Common myeloid progenitor, CD34-positive (primary cell): ENCODE measurements around the gene C11orf21.

ENCODE experiments used
- CTCF ChIA-PET: fragments of 350-600 bp; sonication (Branson Sonifier 250); formaldehyde crosslinking; loops from one replicate; lab custom pipeline; 2021; ENCODE audit warnings: antibody characterized with exemption; lab: Charles Lee
- POLR2A ChIA-PET: fragments of 350-600 bp; sonication (Branson Sonifier 250); formaldehyde crosslinking; loops from one replicate; lab custom pipeline; 2021; ENCODE audit warnings: antibody characterized with exemption; lab: Charles Lee
- DNase-seq, 3 donors: peaks; one replicate each; pipeline versions ENCODE4 v3.0.0 to v3.0.0-alpha.2; 2013
- H3K27ac ChIP-seq, 2 experiments: 1 replicate in 1 of 2; 2 replicates in 1 of 2; pipeline ENCODE4 v1.7.0; 2013; ENCODE audit warnings: inconsistent platforms in 2 of 2, low read length in 2 of 2, mild to moderate bottlenecking in 2 of 2, low read depth in 1 of 2, moderate library complexity in 1 of 2; ENCODE audit not compliant: severe bottlenecking in 2 of 2, insufficient read depth in 1 of 2, poor library complexity in 1 of 2
- H3K27me3 ChIP-seq, 5 experiments: replicated peaks in 2 of 5; 1 replicate in 3 of 5; 2 replicates in 2 of 5; pipeline versions ENCODE4 v1.6.1 to v1.7.0; 2013; ENCODE audit warnings: low read length in 4 of 5, mild to moderate bottlenecking in 2 of 5, moderate library complexity in 2 of 5, inconsistent platforms in 1 of 5; ENCODE audit not compliant: insufficient read depth in 5 of 5, control insufficient read depth in 4 of 5
- H3K36me3 ChIP-seq, 4 experiments: 1 replicate in 2 of 4; 2 replicates in 2 of 4; pipeline versions ENCODE4 v1.6.1 to v1.7.0; 2013; ENCODE audit warnings: low read length in 3 of 4, control low read depth in 1 of 4, mild to moderate bottlenecking in 1 of 4; ENCODE audit not compliant: control insufficient read depth in 4 of 4, insufficient read depth in 4 of 4
- H3K4me1 ChIP-seq, 4 experiments: 1 replicate in 3 of 4; 2 replicates in 1 of 4; pipeline versions ENCODE4 v1.6.1 to v1.7.1; 2013; ENCODE audit warnings: low read length in 3 of 4, mild to moderate bottlenecking in 3 of 4, control low read depth in 1 of 4, inconsistent platforms in 1 of 4, moderate library complexity in 1 of 4; ENCODE audit not compliant: control insufficient read depth in 4 of 4, insufficient read depth in 4 of 4; ENCODE audit errors: control extremely low read depth in 1 of 4
- H3K4me3 ChIP-seq, 7 experiments: 1 replicate in 4 of 7; 2 replicates in 3 of 7; pipeline versions ENCODE4 v1.5.1 to v1.7.0; 2013; ENCODE audit warnings: mild to moderate bottlenecking in 7 of 7, low read length in 6 of 7, moderate library complexity in 6 of 7, inconsistent platforms in 2 of 7, low read depth in 2 of 7, control low read depth in 1 of 7; ENCODE audit not compliant: insufficient read depth in 4 of 7, control insufficient read depth in 1 of 7; ENCODE audit errors: extremely low read depth in 1 of 7
- H3K9me3 ChIP-seq, 5 experiments: 1 replicate in 4 of 5; 2 replicates in 1 of 5; pipeline versions ENCODE4 v1.6.1 to v1.7.1; 2013; ENCODE audit warnings: low read length in 4 of 5, mild to moderate bottlenecking in 2 of 5, inconsistent platforms in 1 of 5, low read depth in 1 of 5, moderate library complexity in 1 of 5; ENCODE audit not compliant: control insufficient read depth in 4 of 5, insufficient read depth in 2 of 5; ENCODE audit errors: control extremely low read depth in 1 of 5
- WGBS: methylation state at CpG from one replicate; pipeline ENCODE4 v1.1.5; 2013; ENCODE audit not compliant: insufficient coverage; 5-methylcytosine and 5-hydroxymethylcytosine counted together

C11orf21 gene

DNA sequence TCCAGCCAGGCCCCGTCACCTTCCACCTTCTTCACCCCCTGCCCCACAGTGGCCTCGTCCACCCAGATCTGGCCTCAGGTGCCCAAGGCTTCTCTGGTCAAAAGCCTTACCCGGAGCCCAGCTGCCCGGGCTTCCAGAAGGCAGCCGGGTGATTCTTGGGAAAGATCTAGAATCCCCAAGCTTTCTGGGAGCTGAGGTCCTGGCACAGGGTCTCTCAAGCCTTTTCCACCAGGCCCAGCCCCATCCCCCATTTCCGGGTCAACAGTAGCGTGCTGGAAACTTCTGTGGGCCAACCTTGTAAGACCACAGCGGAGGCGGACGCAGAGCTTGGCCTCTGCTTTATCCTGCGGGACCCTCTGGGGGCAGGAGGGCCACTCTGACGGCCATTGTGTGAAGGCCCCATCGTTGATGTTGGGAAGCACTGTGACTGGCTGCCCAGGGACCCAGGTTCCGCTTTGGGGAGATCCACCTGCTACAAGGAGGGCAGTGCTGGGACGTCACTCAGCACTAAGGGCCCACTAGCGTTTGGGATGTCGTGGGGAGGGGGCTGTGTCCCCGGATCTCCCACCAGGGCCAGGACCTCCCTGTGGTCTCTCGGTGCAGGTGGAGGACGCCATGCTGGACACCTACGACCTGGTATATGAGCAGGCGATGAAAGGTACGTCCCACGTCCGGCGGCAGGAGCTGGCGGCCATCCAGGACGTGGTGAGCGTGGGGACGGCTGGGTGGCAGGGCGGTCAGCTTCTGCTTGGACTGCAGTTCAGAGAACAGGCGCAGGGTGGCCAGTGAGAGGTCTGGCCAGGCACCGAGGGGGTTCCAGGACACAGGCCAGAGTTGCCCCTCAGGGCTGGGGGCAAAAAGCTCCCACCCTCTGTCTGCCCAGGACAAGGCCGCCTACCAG, 11.6 kb upstream of the C11orf21 start:
- WGBS = 95% methylated on average over 31 of the region's 34 CpGs
- Histone ChIP-seq H3K36me3 (peaks cover 0 to 12% (median 3%) of the 10 kb centered on the region in 4 experiments), H3K4me1 (peaks cover 0 to 31% (median 14%) of the 10 kb centered on the region in 4 experiments), H3K27me3 (no peaks in the 10 kb centered on the region), H3K4me3 (no peak overlapping the region), H3K27ac (no peak overlapping the region), H3K9me3 (no peaks in the 10 kb centered on the region)
- no peak for DNase-seq
- ChIA-PET POLR2A (no interaction called here), CTCF (interaction anchor here (1.2 to 2.6 kb wide), 3 partner anchors 7 to 114 kb away, joined by 3 to 15 read pairs (median 3); no protein-coding TSS in a partner anchor)

DNA sequence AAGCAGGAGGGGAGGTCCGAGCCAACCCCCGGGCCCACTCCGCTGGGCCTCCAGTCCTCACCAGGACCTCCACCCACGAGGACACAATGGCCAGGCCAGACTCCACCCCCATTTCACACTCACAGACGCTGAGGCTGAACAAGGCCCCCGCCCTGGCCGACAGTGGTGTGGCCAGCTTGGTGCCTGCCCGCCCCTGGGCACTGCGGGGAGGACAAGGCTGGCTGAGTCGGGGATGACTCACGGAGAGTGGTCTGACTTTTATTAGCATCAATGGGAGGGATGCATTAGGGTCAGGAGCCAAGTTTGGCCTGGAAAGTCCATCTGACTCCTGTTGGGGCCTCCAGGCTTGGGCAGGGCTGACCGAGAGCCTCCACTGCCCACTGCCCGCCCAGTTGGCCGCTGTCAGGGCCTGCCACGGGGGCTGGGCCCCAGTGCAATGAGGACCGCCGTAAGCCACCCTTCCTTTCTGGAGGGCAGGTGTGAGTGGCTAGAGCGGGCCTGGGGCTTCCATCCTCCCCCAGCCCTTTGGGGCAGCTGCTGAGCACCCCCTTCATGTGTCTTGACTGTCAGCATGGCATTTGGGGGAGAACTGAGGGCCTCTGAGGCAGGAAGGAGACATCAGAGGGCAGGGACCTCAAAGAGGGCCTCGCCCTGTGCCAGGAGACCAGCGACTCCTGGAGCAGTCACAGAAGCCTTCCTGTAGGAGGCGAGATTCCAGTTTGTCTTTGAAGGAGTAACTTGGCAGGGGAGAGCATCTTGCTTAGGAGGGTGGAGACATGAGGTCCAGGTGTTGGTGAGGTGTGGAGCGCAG, 10.7 kb upstream of the C11orf21 start:
- Histone ChIP-seq H3K4me1 (peaks cover 0 to 37% (median 20%) of the 10 kb centered on the region in 4 experiments), H3K27me3 (no peaks in the 10 kb centered on the region), H3K4me3 (no peak overlapping the region), H3K36me3 (peaks cover 0 to 13% (median 6%) of the 10 kb centered on the region in 4 experiments), H3K27ac (no peak overlapping the region), H3K9me3 (no peaks in the 10 kb centered on the region)
- CTCF ChIA-PET = interaction anchor here (2.0 to 12.2 kb wide), 3 partner anchors 8 to 110 kb away, joined by 6 to 220 read pairs (median 15); no protein-coding TSS in a partner anchor
- 93% methylated on average over 12 of the region's 22 CpGs for WGBS
- no peak for DNase-seq
- POLR2A ChIA-PET = no interaction called here

DNA sequence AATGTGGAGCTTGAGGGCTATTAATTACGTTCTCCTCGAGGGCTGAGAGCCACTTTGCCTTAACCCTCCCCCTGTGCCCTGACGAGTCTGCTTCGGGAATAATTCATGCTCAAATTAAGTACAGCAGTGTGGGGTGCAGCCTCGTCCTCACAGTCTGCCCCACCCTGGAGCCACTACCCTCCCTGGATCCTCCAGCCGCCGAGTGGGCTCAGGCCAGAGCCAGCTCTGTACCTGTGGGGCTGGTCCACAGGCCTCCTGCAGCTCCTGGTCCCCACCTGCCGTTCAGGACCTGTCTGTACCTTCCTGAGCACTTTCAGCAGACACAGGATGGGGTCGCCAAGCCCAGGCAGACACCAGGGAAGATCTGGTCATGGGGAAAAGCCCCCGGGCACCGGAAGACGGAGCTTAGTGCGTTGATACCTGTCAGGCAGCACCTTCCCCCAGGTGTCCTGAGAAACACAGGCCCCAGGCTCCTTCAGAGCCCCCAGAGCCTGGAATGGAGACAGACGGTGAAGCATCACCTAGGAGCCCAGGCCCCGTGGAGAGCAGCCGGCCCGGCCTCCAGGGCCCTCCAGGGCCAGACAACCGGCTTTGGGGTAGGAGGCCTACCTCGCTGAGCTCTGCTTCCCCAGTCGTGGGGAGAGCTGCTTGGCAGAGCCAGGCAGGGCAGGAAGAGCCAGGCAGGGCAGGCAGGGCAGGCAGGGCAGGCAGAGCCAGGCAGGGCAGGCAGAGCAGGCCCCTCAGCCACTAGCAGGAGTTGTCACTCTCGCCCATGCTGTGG, 9.8 kb upstream of the C11orf21 start:
- H3K4me1 ChIP-seq = peaks cover 0 to 44% (median 28%) of the 10 kb centered on the region in 4 experiments
- H3K4me3 ChIP-seq = no peak overlapping the region
- H3K27ac ChIP-seq = no peak overlapping the region
- no peak for DNase-seq
- peaks cover 0 to 16% (median 6%) of the 10 kb centered on the region in 4 experiments for H3K36me3 ChIP-seq
- ChIA-PET POLR2A (no interaction called here), CTCF (interaction anchor here (1.0 to 12.2 kb wide), 3 partner anchors 9 to 111 kb away, joined by 4 to 220 read pairs (median 6); partner anchors contain the start of genes C11orf21 and TSPAN32)
- H3K9me3 ChIP-seq = no peaks in the 10 kb centered on the region
- H3K27me3 ChIP-seq = no peaks in the 10 kb centered on the region
- 93% methylated on average over 21 of the region's 21 CpGs for WGBS

DNA sequence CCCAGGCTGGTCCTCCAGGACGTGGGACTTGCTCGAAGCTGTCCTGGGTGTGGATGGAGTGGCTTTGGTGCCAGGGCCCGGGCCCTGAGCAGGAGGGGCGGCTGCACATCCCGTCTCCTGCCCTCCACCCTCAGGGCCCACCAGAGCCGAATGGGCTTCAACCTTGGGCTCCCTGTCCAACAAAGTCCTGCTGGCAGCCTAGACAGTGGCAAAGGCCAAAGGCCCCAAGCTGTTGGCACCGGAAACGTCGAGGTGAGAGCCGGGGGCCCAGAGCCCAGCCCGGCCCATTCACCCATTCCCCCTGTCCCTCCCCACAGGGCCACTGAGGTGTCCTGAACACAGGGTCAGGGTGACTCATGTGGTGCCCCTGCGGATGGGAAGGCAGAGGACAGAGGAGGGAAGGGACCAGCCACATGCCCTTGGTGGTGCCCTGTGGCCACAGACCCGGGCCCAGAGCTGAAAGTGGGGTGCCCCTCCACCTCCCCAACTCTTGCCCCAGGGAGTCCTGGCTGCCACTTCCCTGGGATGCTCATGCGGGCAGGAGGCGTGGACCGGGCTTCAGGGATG, 9.2 kb upstream of the C11orf21 start:
- H3K9me3 ChIP-seq = no peaks in the 10 kb centered on the region
- H3K36me3 ChIP-seq = peaks cover 0 to 16% (median 5%) of the 10 kb centered on the region in 4 experiments
- H3K4me1 ChIP-seq = peaks cover under 1 to 45% (median 33%) of the 10 kb centered on the region in 4 experiments
- 92% methylated on average over 15 of the region's 16 CpGs for WGBS
- H3K4me3 ChIP-seq = no peak overlapping the region
- no peaks in the 10 kb centered on the region for H3K27me3 ChIP-seq
- no peak for DNase-seq
- H3K27ac ChIP-seq = no peak overlapping the region
- ChIA-PET CTCF (interaction anchor here (1.0 to 12.2 kb wide), 3 partner anchors 9 to 111 kb away, joined by 4 to 220 read pairs (median 6); partner anchors contain the start of genes C11orf21 and TSPAN32), POLR2A (no interaction called here)

DNA sequence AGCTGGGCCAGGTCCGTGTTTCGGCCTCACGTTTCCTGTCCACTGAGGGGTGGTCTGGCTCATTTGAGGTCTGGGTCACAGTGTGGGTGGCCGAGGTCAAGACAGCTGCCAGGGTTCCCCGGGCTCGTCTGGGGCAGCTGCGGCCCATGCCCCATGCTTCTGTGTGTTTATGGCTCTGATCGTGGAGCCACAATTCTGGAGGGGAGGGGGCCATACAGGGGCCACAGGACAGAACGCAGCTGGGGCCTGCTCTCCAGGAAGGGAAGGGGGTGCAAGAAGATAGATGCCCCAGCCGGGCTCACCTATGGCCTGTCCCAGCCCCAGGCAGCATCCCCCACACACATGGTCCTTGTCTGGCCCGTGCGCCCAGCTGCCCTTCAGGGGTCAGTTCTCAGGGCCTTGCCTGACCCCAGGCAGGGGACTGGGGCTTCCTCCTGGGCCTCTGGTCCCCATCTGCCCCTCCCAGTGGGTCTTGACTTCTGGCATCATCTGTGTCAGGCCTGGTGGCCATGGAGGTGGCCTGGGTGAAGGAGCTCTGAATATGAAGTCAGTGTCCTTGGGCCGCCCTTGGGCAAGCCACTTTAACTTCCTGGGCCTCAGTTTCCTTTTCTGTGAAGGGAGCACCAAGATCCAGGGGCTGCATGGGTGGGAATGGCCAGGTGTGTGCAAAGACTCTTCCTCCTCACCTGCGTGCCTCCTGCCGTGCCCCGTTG, 8.5 kb upstream of the C11orf21 start:
- CTCF ChIA-PET = interaction anchor here (0.6 to 12.2 kb wide), 4 partner anchors 56 to 115 kb away, joined by 3 to 220 read pairs (median 11); no protein-coding TSS in a partner anchor
- WGBS = 95% methylated on average over 8 of the region's 16 CpGs
- Histone ChIP-seq H3K27me3 (no peaks in the 10 kb centered on the region), H3K36me3 (peaks cover 0 to 16% (median 5%) of the 10 kb centered on the region in 4 experiments), H3K4me3 (no peak overlapping the region), H3K27ac (no peak overlapping the region), H3K9me3 (no peaks in the 10 kb centered on the region), H3K4me1 (peaks cover 3 to 46% (median 37%) of the 10 kb centered on the region in 4 experiments)
- no peak for DNase-seq
- POLR2A ChIA-PET = no interaction called here
